HG03060 (cell line): ENCODE measurements around the gene AGRP.

Source experiments
- ATAC-seq: cut with Tn5 transposase; IDR thresholded peaks from one replicate; pipeline ENCODE4 v1.9.1; 2021; ENCODE audit warnings: low read depth, moderate number of reproducible peaks; ENCODE audit not compliant: unreplicated experiment

The AGRP gene

DNA sequence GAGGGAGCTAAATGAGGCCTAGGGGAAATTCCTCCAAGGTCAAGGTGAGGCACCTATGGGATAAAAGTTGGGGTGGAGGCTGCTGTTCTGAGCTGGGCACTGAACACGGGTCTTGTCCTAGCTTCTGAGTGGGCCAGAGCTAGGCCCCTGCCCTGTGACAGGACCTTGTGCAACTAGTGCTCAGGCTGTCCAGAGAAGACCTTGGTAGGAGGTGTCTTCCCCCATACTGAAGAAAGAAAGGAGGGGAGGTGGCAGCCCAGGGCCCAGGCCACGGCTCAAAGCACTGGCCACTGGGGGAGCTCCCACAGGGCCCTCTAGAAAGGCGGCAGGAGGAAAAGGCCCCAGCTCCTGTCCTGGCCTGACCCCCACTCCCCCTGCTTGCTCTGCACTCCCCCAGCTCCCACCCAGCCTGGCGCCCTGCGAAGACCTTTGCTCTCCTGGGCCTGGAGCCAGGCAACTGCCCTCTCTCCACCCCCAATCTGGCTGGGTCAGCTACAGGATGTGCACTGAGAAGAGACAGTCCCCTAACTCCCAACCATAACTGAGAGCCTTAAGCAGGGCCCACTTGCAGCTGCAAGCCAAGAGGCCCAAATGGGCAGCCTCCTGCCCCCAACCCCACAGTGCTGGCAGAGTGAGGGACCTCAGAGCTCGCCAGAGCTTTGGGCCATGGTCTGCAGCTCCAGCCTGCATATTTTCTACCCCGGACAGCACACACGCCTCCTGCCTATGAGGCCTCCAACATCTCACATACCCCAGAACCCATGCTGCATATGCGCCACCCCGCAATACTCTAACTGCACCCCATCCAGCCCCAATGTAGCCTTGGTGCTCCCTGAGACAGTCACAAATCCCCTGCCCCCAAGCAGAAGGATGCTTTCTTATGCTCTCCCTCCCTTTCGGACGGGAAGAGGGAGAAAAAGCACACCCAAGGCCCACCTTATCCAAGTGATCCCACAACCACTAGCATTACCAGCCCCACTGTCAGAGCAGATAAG lies 37.1 kb downstream of the AGRP start:
- ATAC-seq = no peak

DNA sequence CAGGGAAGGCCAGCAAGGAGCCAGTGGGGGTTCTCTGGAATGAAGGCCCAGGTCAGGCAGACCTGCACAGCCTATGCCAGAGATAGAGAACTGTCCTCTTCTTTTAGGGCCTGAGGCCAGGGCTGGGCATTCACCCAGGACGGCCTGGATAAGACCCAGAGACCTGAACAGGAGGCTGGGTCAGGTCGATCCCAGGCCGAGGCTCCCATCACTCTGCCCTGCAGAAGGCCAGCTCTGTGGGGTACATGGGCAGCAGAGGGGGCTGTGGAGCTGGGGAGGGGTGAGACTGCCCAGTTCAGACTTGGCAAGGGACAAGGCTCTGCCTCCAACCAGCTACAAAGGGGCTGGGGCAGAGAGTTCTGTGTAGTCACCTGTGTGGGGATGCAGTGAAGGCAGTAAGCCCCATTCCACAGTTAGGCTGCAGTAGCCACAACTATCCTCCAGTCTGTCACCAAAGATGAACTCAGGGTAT lies 37.9 kb downstream of the AGRP start:
- ATAC-seq = no peak

DNA sequence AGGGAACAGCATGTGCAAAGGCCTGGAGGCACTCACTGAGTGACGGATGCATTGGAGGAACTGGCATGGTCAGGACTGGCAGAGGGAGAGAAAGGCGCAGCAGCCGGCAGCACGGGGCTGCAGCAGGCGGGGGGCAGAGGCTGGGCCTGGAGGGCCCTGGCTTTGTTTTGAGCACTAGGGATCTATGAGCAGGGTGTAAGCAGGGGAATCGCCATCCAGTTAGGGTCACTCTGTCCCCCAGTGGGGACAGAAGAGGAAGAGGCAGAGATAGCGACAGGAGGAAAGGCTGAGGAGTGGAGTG lies 38.3 kb downstream of the AGRP start:
- no peak for ATAC-seq

DNA sequence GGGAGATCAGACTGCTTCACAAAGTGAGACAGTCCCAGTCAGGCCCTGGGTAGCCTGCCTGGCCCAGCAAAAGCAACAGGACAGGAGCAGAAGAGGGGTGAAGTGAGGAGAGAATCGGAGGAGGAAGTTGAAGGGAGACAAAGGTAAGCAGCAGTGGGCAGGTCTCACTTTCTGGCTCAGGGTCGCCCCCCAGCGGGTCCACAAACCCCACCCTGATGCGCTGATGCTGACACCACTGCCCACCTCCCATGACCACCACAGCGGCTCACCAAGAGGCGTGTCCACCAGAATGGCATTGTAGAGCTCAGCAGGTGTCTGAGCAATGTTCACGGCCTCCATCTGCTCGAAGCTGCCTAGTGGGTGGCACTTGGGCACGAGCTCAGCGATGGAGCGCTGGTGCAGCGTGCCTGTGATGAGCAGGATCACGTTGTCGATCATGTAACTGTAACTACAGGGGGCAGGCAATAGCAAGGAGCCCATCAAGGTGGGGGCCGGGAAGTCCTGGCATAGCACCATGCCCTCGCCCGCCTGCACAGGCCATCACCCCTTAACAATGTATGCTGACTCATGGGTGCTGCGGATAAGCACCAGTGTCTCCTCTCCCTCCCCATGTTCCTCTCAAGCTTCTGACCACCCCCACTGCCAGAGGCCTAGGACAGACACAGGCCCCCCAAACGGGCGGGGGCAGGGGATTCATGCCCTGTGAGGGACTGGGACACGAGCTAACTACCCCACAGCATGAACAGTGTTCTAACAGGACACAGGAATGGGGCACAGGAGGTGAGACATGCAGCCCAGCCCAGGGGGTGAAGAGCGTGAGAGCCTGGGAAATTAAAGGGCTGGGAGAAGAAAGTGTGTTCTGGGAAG lies 38.9 kb downstream of the AGRP start:
- no peak for ATAC-seq

DNA sequence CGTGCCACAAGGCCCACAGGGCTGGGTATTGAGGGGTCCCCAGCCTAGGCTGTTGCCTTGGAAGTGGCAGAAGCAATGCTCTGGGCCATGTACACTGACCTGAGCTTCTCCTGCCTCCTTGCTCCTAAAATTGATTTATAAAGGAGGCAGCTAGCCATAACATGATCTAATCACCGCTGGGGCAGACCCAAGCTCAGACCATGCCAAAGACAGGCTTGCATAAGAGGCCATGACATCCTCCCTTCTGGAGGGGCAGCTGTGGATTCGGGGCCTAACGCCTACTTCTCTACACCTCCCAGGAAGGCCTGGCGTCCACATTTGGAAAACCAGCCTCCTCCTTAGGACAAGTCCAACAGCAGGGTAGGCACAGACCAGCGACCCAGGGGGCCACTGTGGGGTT lies 40.1 kb downstream of the AGRP start:
- ATAC-seq = no peak

DNA sequence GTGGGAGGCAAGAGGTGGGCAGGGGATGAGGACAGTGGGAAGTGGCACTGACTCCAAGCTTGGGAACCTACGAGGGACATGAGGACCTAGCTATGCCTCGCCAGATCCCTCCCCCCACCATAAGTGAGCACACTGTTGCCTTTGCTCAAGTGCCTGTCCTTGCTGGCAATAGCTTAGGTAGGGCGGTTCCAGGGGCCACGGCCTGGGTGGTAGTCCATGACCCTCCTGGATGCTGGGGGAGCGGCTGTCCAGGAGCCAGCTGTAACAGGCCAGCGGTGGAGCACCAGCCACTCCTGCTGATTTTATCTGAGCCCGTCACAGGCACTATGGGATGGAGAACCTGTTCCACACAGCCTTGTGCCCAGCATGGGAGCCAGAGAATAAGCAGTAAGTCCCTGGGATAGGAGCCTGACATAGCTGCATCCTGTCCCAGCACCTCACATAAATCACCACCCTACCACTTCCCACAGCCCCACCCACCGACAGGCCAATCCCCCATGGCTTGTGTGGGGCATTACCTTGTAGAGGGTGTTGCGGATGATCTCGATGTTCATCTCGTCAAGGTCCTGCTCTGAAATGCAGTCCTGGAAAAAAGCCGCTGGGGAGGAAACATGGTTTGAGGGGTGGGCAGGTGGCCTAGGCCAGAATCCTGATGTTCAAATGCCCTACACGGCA lies 40.6 kb downstream of the AGRP start:
- no peak for ATAC-seq

DNA sequence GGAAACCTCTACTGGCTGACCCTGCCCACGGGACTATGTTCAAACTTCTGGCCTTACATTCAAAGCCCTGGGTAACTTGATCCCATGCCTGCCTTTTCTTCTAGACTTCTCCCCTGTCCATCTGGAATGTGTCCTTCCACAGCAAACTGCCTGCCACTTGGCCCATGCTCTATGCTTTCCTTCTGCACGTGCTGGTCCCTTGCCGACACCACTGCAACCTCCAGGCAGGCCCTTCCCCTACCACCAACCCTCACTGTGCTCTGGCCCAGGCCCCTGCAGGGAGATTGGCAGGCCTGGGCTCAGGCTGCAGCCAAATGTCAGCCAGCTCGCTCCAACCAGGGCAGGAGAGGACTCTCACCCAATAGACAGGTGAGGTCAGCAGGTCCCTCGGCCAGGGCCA lies 41.4 kb downstream of the AGRP start:
- no peak for ATAC-seq

GRCh38 chr16:67441271-67441753 lies 42.0 kb downstream of the AGRP start:
- ATAC-seq = no peak

DNA sequence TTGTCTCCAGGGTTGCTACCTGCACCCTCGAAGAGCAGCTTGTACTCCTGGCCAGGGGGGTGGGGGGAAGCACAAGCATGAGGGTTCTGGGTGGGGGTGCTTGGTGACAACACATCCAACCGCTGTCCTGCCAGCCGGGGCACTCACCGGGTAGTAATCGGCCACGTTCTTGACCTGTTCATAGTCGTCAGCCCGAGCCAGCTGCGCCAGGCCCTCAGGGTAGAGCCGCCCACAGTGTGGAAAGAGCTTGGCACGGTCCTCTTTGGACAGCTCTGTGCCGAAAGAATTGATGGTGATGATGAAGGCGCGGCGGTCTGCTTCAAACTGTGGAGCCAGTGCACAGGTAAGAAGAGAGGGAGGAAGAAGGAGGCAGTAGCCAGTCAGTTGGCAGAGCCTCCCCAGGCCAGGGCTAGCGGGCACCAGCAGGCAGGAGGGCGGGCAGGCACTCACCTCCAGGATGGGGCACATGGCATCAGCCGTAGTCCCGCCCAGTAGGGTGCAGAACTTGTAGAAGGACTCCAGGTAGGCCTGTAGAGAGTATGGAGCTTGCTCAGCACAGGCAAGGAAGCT lies 44.4 kb downstream of the AGRP start:
- ATAC-seq = no peak

GRCh38 chr16:67438098-67438791 lies 45.1 kb downstream of the AGRP start:
- no peak for ATAC-seq

GRCh38 chr16:67437513-67437912 lies 45.8 kb downstream of the AGRP start:
- ATAC-seq = no peak

GRCh38 chr16:67436640-67437193 lies 46.6 kb downstream of the AGRP start:
- ATAC-seq = no peak

GRCh38 chr16:67435758-67436164 lies 47.6 kb downstream of the AGRP start:
- no peak for ATAC-seq

DNA sequence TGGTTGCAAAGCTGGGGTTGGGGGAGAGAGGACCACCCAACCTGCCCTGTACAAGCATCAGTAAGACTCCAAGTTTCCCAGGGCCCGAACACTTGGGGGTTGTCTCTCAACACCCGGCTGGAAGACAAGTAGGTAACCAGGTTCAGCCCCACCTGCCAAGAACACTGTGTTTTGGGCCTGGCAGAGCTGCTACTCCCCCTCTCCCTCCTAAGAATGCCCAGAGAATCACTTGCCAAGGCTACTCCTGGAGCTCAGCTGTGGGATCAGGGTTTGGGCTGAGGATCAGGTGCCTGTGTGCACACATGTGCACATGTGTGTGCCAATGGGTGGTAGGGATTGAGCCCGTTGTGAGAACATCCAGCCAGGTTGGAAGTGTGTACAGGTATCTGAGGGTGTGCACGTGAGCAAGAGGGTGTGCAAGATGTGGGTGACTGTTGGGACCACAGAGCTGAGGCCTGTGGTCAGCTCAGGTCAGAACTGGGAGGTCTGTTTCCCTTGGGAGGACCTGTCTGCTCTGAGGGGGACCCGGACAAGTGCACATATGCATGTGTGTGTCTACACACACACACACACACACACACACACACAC lies 50.1 kb downstream of the AGRP start:
- no peak for ATAC-seq
